GM23338 (cell line): ENCODE results near the gene LAMC2. TPM values are rescaled to one million over a fixed set of nuclear protein-coding genes. Genes with fewer than 3 reads are reported as not detected.

Experiments
- ATAC-seq: fragments of 200-7000 bp; cut with Tn5 transposase; 3 replicates; pipeline ENCODE4 v1.9.1; 2020
- DNase-seq: peaks from one replicate; pipeline ENCODE4 v3.0.0-alpha.2; 2015; ENCODE audit warnings: low spot score
- H2AFZ ChIP-seq: fragments of 200-600 bp; sonication (generic); 2 replicates; pipeline ENCODE4 v1.8.0; 2016; ENCODE audit warnings: antibody characterized with exemption, mild to moderate bottlenecking, moderate library complexity
- H3F3A ChIP-seq: fragments of 200-600 bp; sonication (generic); replicated peaks from 2 replicates; pipeline ENCODE4 v1.8.0; 2017; ENCODE audit warnings: antibody characterized with exemption, mixed run types, low read depth
- H3K27ac ChIP-seq: fragments of 200-600 bp; sonication (generic); 2 replicates; pipeline ENCODE4 v1.6.1; 2016; ENCODE audit warnings: low read depth
- H3K27me3 ChIP-seq: fragments of 200-600 bp; sonication (generic); 2 replicates; pipeline ENCODE4 v1.8.0; 2016; ENCODE audit warnings: mild to moderate bottlenecking, mixed run types, moderate library complexity; ENCODE audit not compliant: insufficient read depth
- H3K36me3 ChIP-seq: fragments of 200-600 bp; sonication (generic); 2 replicates; pipeline ENCODE4 v1.8.0; 2016; ENCODE audit warnings: mild to moderate bottlenecking; ENCODE audit not compliant: insufficient read depth
- H3K4me1 ChIP-seq: fragments of 200-600 bp; sonication (generic); 2 replicates; pipeline ENCODE4 v1.8.0; 2016; ENCODE audit warnings: mild to moderate bottlenecking, moderate library complexity; ENCODE audit not compliant: insufficient read depth
- H3K4me2 ChIP-seq: fragments of 200-600 bp; sonication (generic); 2 replicates; pipeline ENCODE4 v1.7.1; 2017; ENCODE audit warnings: mixed run types
- H3K4me3 ChIP-seq: fragments of 200-600 bp; sonication (generic); 2 replicates; pipeline ENCODE4 v1.6.1; 2016; ENCODE audit warnings: mixed run types
- H3K79me2 ChIP-seq: fragments of 200-600 bp; sonication (generic); replicated peaks from 2 replicates; pipeline ENCODE4 v1.8.0; 2017; ENCODE audit warnings: mild to moderate bottlenecking; ENCODE audit not compliant: insufficient read depth
- H3K9me2 ChIP-seq: fragments of 200-600 bp; sonication (generic); 2 replicates; pipeline ENCODE4 v1.8.0; 2017; ENCODE audit not compliant: insufficient read depth
- H4K20me1 ChIP-seq: fragments of 200-600 bp; sonication (generic); replicated peaks from 2 replicates; pipeline ENCODE4 v1.8.0; 2017; ENCODE audit warnings: mild to moderate bottlenecking; ENCODE audit not compliant: insufficient read depth
- H3K27ac Mint-ChIP-seq: 2 replicates; pipeline ENCODE4 v1.8.0; 2020; ENCODE audit warnings: inconsistent platforms, mild to moderate bottlenecking, moderate library complexity, mixed read lengths
- H3K27me3 Mint-ChIP-seq: 3 replicates; pipeline ENCODE4 v1.8.0; 2022; ENCODE audit warnings: low read depth, mild to moderate bottlenecking, moderate library complexity, mixed read lengths, inconsistent platforms; ENCODE audit not compliant: insufficient read depth, poor library complexity
- H3K36me3 Mint-ChIP-seq: 3 replicates; pipeline ENCODE4 v1.8.0; 2021; ENCODE audit warnings: low read depth, mild to moderate bottlenecking, inconsistent platforms, moderate library complexity, mixed read lengths
- H3K4me1 Mint-ChIP-seq: 3 replicates; pipeline ENCODE4 v1.8.0; 2020; ENCODE audit warnings: mild to moderate bottlenecking, inconsistent platforms, mixed read lengths
- H3K4me3 Mint-ChIP-seq: 3 replicates; pipeline ENCODE4 v1.8.0; 2021; ENCODE audit warnings: moderate library complexity, mild to moderate bottlenecking, inconsistent platforms, mixed read lengths
- H3K9me3 Mint-ChIP-seq: 3 replicates; pipeline ENCODE4 v1.8.0; 2020; ENCODE audit warnings: moderate library complexity, mild to moderate bottlenecking, inconsistent platforms, mixed read lengths
- CREB1 ChIP-seq: fragments of 250-450 bp; sonication (Bioruptor Pico); IDR thresholded peaks from 2 replicates; pipeline ENCODE4 v1.5.0; 2020; ENCODE audit warnings: low read depth, mild to moderate bottlenecking, moderate library complexity
- CTCF ChIP-seq, 2 experiments: fragments of 200-600 bp in 1 of 2; sonication (generic) in 1 of 2; conservative IDR thresholded peaks; 2 replicates each; pipeline versions ENCODE4 v1.5.1 to v1.6.1; 2016 to 2017; ENCODE audit warnings: antibody characterized with exemption in 2 of 2, low read depth in 2 of 2, mild to moderate bottlenecking in 2 of 2, moderate library complexity in 1 of 2
- ETS1 ChIP-seq: IDR thresholded peaks from 2 replicates; pipeline ENCODE4 v1.6.1; 2016; ENCODE audit warnings: antibody characterized with exemption
- EZH2 ChIP-seq: fragments of 200-600 bp; sonication (generic); IDR thresholded peaks from one replicate; pipeline ENCODE4 v1.8.0; 2017; ENCODE audit warnings: antibody characterized with exemption, mild to moderate bottlenecking, low read depth; ENCODE audit not compliant: unreplicated experiment
- EZH2phosphoT487 ChIP-seq: fragments of 200-600 bp; sonication (generic); IDR thresholded peaks from one replicate; pipeline ENCODE4 v1.8.1; 2018; ENCODE audit warnings: antibody characterized with exemption; ENCODE audit not compliant: unreplicated experiment
- JUNB ChIP-seq: IDR thresholded peaks from one replicate; pipeline ENCODE4 v1.6.1; 2016; ENCODE audit warnings: antibody characterized with exemption; ENCODE audit not compliant: unreplicated experiment
- NANOG ChIP-seq: IDR thresholded peaks from 2 replicates; pipeline ENCODE4 v1.6.1; 2016; ENCODE audit warnings: antibody characterized with exemption, borderline replicate concordance
- POLR2AphosphoS5 ChIP-seq: IDR thresholded peaks from 2 replicates; pipeline ENCODE4 v1.6.1; 2016; ENCODE audit warnings: antibody characterized with exemption, low read depth
- REST ChIP-seq: IDR thresholded peaks from one replicate; pipeline ENCODE4 v1.6.1; 2018; ENCODE audit warnings: antibody characterized with exemption; ENCODE audit not compliant: unreplicated experiment
- STAT1 ChIP-seq: IDR thresholded peaks from one replicate; pipeline ENCODE4 v1.6.1; 2016; ENCODE audit warnings: antibody characterized with exemption; ENCODE audit not compliant: unreplicated experiment
- ZNF114 ChIP-seq: fragments of 250-450 bp; sonication (Bioruptor Pico); IDR thresholded peaks from 2 replicates; pipeline ENCODE4 v1.5.0; 2020; ENCODE audit warnings: mild to moderate bottlenecking, moderate library complexity
- ZNF331 ChIP-seq: fragments of 250-450 bp; sonication (Bioruptor Pico); IDR thresholded peaks from 2 replicates; pipeline ENCODE4 v1.5.0; 2020; ENCODE audit warnings: low read depth, mild to moderate bottlenecking, moderate library complexity
- polyA plus RNA-seq: library from polyadenylated mRNA; unstranded; fragments of >200 nt; fragmentation: Nextera tagmentation; extraction: Ambion mirVana; gene quantifications from 2 replicates; pipeline ENCODE4 v1.2.1, GENCODE V29; 2016
- total RNA-seq: library from RNA; depleted of rRNA; stranded (reverse); fragments of >200 nt; shearing (Covaris generic); gene quantifications from 2 replicates; pipeline ENCODE4 v1.2.3, GENCODE V29; 2014

Gene LAMC2
- total and polyA plus RNA-seq, 2 experiments from 2014 or later: 4.3 to 19.5 TPM

- no peak for TF ChIP-seq EZH2
- TF ChIP-seq JUNB: no peak
- no peak for TF ChIP-seq EZH2phosphoT487
- no peak for TF ChIP-seq ETS1
- TF ChIP-seq POLR2AphosphoS5: no peak
- TF ChIP-seq STAT1: no peak
- no peak for TF ChIP-seq CREB1
- TF ChIP-seq ZNF114 (CRISPR knock-in tag): no peak
- no peak for TF ChIP-seq ZNF331 (CRISPR knock-in tag)
- TF ChIP-seq CTCF (conservative IDR thresholded peaks at IDR 0.05; ENCODE audit: low read depth in 2 of 2): no peak
- no peak for TF ChIP-seq REST
Observed at GRCh38 chr1:183143576-183144315, 42.3 kb upstream of the LAMC2 start (continued).

GRCh38 chr1:183144752-183145151 lies 41.3 kb upstream of the LAMC2 start:
- no peak overlapping the region for H3K27ac Mint-ChIP-seq

More at GRCh38 chr1:183144752-183145151, 41.3 kb upstream of the LAMC2 start:
- Mint-ChIP-seq H3K9me3 (no peaks in the 10 kb centered on the region), H3K36me3 (peaks cover 13% of the 10 kb centered on the region; the same call in 2 of the 3 replicates), H3K27me3 (no peaks in the 10 kb centered on the region), H3K4me3 (no peak overlapping the region), H3K4me1 (0 out of 3 replicates have a peak, but pooled peaks cover 2% of the 10 kb centered on the region)
- Histone ChIP-seq H3K79me2 (no peaks in the 10 kb centered on the region), H3K9me2 (no peaks in the 10 kb centered on the region), H3K4me3 (no peak overlapping the region), H3K4me1 (0 out of 2 replicates have a peak, but pooled peaks cover 3% of the 10 kb centered on the region), H2AFZ (no peak overlapping the region), H3K36me3 (0 out of 2 replicates have a peak, but pooled peaks cover 3% of the 10 kb centered on the region), H3K4me2 (no peak overlapping the region), H3K27me3 (no peaks in the 10 kb centered on the region), H4K20me1 (no peaks in the 10 kb centered on the region), H3F3A (no peaks in the 10 kb centered on the region), H3K27ac (no peak overlapping the region)
- DNase-seq (no peak), ATAC-seq (no peak)
- no peak for TF ChIP-seq JUNB
- no peak for TF ChIP-seq STAT1
- no peak for TF ChIP-seq NANOG
- TF ChIP-seq ZNF114 (CRISPR knock-in tag): no peak
- TF ChIP-seq ZNF331 (CRISPR knock-in tag): no peak
- no peak for TF ChIP-seq ETS1
